ENCODE results near the gene CEACAM5.
"Not testable (repeated sequence)": the region's sequence is repeated elsewhere in the genome, so short reads cannot be mapped to it uniquely, and the experiment has no call there.

CEACAM5 gene

GRCh38 chr19:41740415-41741243, 32.2 kb downstream of the CEACAM5 start:
- DNase-seq (ENCODE audit: low spot score) = no peak

GRCh38 chr19:41741244-41741554, 32.8 kb downstream of the CEACAM5 start:
- DNase-seq (ENCODE audit: low spot score) = no peak

- DNase-seq (ENCODE audit: low spot score) = no peak
These were observed 36.4 kb downstream of the CEACAM5 start for GRCh38 chr19:41744850-41745249.

- DNase-seq (ENCODE audit: low spot score) = no peak
These were observed 37.3 kb downstream of the CEACAM5 start for GRCh38 chr19:41745756-41746155.

GRCh38 chr19:41746593-41747227, 38.3 kb downstream of the CEACAM5 start:
- peak; percentile 37 for DNase-seq (ENCODE audit: low spot score)

- no peak for DNase-seq (ENCODE audit: low spot score)
These were observed 39.6 kb downstream of the CEACAM5 start for GRCh38 chr19:41748012-41748411.

GRCh38 chr19:41750248-41751134, 42.1 kb downstream of the CEACAM5 start:
- not testable (repeated sequence) for DNase-seq (ENCODE audit: low spot score)

- DNase-seq (ENCODE audit: low spot score) = no peak
These were observed 44.7 kb downstream of the CEACAM5 start for GRCh38 chr19:41753159-41753558.

- peak; percentile 14 for DNase-seq (ENCODE audit: low spot score)
These were observed 45.6 kb downstream of the CEACAM5 start for GRCh38 chr19:41753936-41754529.

GRCh38 chr19:41755328-41755913, 47.0 kb downstream of the CEACAM5 start, which contains the start of gene CEACAM6:
Gene CEACAM6 (plus strand): TSS chr19:41755530. CDS start chr19:41755639, 109 bp downstream.
- no peak for DNase-seq (ENCODE audit: low spot score)

GRCh38 chr19:41758846-41759245, 50.4 kb downstream of the CEACAM5 start:
- DNase-seq (ENCODE audit: low spot score) = no peak

- no peak for DNase-seq (ENCODE audit: low spot score)
These were observed 58.7 kb downstream of the CEACAM5 start for GRCh38 chr19:41767115-41767514.

- DNase-seq (ENCODE audit: low spot score) = not testable (repeated sequence)
These were observed 59.7 kb downstream of the CEACAM5 start for GRCh38 chr19:41768105-41768504.

GRCh38 chr19:41769608-41770007, 61.2 kb downstream of the CEACAM5 start:
- no peak for DNase-seq (ENCODE audit: low spot score)

- no peak for DNase-seq (ENCODE audit: low spot score)
These were observed 63.0 kb downstream of the CEACAM5 start for GRCh38 chr19:41771410-41771809.

- no peak for DNase-seq (ENCODE audit: low spot score)
These were observed 66.1 kb downstream of the CEACAM5 start for GRCh38 chr19:41774515-41774980.

GRCh38 chr19:41776700-41777099, 68.3 kb downstream of the CEACAM5 start:
- no peak for DNase-seq (ENCODE audit: low spot score)

Data from pons (tissue), 1 donor.